ENCODE results near the gene MIF.
A peak's percentile ranks its signal among the peaks of the same experiment; 100 is the strongest.
"Not testable (repeated sequence)": the region's sequence is repeated elsewhere in the genome, so short reads cannot be mapped to it uniquely, and the experiment has no call there.

MIF gene

GRCh38 chr22:23877566-23877965 is 16.6 kb upstream of the MIF start:
- DNase-seq (ENCODE audit: low spot score), result no peak

GRCh38 chr22:23878219-23878618 is 16.0 kb upstream of the MIF start:
- DNase-seq (ENCODE audit: low spot score), result no peak

DNA sequence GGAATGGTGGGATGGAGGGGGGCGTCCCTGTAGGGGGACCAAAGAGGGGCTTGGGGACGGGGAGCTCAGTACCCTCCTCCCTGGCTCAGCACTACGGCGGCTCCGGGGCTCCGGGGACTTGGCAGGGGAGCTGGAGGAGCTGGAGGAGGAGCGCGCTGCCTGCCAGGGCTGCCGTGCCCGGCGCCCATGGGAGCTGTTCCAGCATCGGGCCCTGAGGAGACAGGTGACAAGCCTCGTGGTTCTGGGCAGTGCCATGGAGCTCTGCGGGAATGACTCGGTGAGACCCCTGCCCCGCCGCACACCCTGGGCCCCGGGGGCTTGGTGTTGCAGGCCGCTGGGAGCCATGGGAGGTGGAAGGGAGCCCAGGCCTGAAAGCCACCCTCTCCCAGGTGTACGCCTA is 11.8 kb upstream of the MIF start:
- DNase-seq (ENCODE audit: low spot score), result no peak

DNA sequence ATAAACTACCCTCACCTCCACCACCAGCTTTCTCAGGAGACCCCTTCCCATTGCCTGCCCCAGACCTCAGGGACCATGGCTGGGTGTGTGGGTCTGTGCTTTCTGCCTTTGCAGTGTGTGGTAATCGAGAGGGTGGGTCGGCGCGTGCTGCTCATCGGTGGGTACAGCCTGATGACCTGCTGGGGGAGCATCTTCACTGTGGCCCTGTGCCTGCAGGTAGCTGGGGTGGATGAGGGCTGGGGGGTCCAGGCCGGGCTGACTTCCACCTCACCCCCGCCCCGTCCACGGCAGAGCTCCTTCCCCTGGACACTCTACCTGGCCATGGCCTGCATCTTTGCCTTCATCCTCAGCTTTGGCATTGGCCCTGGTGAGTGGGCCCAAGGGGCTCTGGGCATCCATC is 10.5 kb upstream of the MIF start:
- no peak for DNase-seq (ENCODE audit: low spot score)

GRCh38 chr22:23884140-23884539 is 10.0 kb upstream of the MIF start:
- no peak for DNase-seq (ENCODE audit: low spot score)

GRCh38 chr22:23888615-23889401 is 5.4 kb upstream of the MIF start:
- no peak for DNase-seq (ENCODE audit: low spot score)

DNA sequence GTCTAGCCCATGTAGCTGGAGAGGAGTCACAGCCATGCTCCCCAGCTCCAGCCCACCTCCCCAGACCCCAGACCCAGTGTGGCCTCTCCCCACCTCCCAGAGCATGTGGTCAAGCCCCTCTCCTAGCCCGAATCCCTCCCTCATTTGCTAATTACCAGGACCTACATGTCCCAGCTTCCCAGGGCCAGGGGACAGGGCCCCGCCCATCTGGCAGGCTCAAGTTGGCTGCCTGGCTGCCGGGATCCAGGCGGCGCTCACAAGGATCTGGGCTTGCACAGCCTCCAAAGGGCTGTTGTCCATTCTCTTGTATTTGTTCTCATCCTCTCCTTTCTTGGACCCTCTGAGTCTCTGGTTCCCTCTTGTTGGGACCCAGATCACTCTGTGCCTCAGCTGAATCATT is 4.6 kb upstream of the MIF start:
- DNase-seq (ENCODE audit: low spot score), result no peak

- DNase-seq (ENCODE audit: low spot score), result no peak
These were observed 2.5 kb upstream of the MIF start for GRCh38 chr22:23891726-23892125.

DNA sequence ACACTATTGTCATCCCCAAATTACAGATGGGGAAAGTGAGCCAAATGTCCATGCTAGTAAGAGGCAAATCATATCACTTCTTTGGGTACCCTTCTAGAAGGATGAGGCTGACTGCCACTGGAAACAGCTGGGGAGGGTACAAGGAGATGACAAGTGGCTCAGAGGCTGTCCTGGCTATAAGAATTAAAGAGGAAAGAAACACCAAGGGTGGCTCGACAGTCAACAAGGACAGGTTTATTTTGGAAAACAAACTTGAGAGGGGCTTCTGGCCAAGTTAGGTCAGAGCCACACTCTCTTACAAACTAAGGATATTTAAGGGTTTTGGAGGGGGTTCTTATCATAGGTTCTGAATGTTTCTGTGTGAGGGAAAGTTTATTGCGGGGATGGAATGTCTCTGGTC is 2.1 kb upstream of the MIF start:
- DNase-seq (ENCODE audit: low spot score), result no peak

GRCh38 chr22:23892706-23893105 is 1.5 kb upstream of the MIF start:
- no peak for DNase-seq (ENCODE audit: low spot score)

GRCh38 chr22:23893121-23893944 is 850 bp upstream of the MIF start:
- no peak for DNase-seq (ENCODE audit: low spot score)

GRCh38 chr22:23894710-23895598 is 771 bp downstream of the MIF start:
- peak; percentile 68 for DNase-seq (ENCODE audit: low spot score)

- DNase-seq (ENCODE audit: low spot score), result no peak
These were observed 1.5 kb downstream of the MIF start for GRCh38 chr22:23895599-23896144.

GRCh38 chr22:23896166-23896522 is 2.0 kb downstream of the MIF start:
- no peak for DNase-seq (ENCODE audit: low spot score)

- DNase-seq (ENCODE audit: low spot score), result no peak
These were observed 2.5 kb downstream of the MIF start for GRCh38 chr22:23896523-23897186.

- no peak for DNase-seq (ENCODE audit: low spot score)
These were observed 3.1 kb downstream of the MIF start for GRCh38 chr22:23897320-23897719.

- DNase-seq (ENCODE audit: low spot score), result no peak
These were observed 4.1 kb downstream of the MIF start for GRCh38 chr22:23898006-23898974.

- DNase-seq (ENCODE audit: low spot score), result no peak
These were observed 5.0 kb downstream of the MIF start for GRCh38 chr22:23899042-23899745.

DNA sequence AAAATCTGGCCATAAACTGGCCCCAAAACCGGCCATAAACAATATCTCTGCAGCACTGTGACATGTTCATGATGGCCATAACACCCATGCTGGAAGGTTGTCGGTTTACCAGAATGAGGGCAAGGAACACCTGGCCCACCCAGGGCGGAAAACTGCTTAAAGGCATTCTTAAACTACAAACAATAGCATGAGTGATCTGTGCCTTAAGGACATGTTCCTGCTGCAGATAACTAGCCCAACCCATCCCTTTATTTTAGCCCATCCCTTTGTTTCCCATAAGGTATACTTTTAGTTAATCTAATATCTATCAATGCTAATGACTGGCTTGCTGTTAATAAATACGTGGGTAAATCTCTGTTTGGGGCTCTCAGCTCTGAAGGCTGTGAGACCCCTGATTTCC is 6.0 kb downstream of the MIF start:
- not testable (repeated sequence) for DNase-seq (ENCODE audit: low spot score)

- no peak for DNase-seq (ENCODE audit: low spot score)
These were observed 7.4 kb downstream of the MIF start for GRCh38 chr22:23901600-23901999.

Data from CD4-positive, alpha-beta T cell treated with Interleukin-15 for 4 hours (primary cell).